Activated naive CD4-positive, alpha-beta T cell treated with anti-CD3 and anti-CD28 coated beads for 36 hours (primary cell): ENCODE measurements around the gene POLR2J3. TPM values are rescaled to one million over a fixed set of nuclear protein-coding genes. Genes with fewer than 3 reads are reported as not detected.
"Not testable (repeated sequence)": the region's sequence is repeated elsewhere in the genome, so short reads cannot be mapped to it uniquely, and the experiment has no call there.

Source experiments
- CTCF ChIA-PET: fragments of 350-600 bp; sonication (Branson Sonifier 250); formaldehyde crosslinking; loops from one replicate; lab custom pipeline; 2021; ENCODE audit warnings: antibody characterized with exemption; lab: Charles Lee
- DNase-seq: peaks from one replicate; pipeline ENCODE4 v3.0.0-alpha.2; 2020
- H3K27ac Mint-ChIP-seq: one replicate; pipeline ENCODE4 v1.8.0; 2021; ENCODE audit warnings: mild to moderate bottlenecking, mixed read lengths
- H3K27me3 Mint-ChIP-seq: one replicate; pipeline ENCODE4 v1.8.0; 2021; ENCODE audit warnings: low read depth, mixed read lengths
- H3K36me3 Mint-ChIP-seq: one replicate; pipeline ENCODE4 v1.8.0; 2021; ENCODE audit warnings: low read depth, mixed read lengths
- H3K4me1 Mint-ChIP-seq: one replicate; pipeline ENCODE4 v1.8.0; 2021; ENCODE audit warnings: low read depth, mixed read lengths
- H3K4me3 Mint-ChIP-seq: one replicate; pipeline ENCODE4 v1.8.0; 2021; ENCODE audit warnings: mild to moderate bottlenecking, moderate library complexity, mixed read lengths
- H3K9me3 Mint-ChIP-seq: one replicate; pipeline ENCODE4 v1.8.0; 2021; ENCODE audit warnings: mixed read lengths
- intact Hi-C: fragments of 100-400 bp; cut with micrococcal nuclease; formaldehyde crosslinking; loops from one replicate; pipeline ENCODE4 v1.15.1; 2023
- total RNA-seq, 2 experiments: library from RNA; stranded (reverse); gene quantifications; one replicate each; pipeline ENCODE4 v1.2.3, GENCODE V29; 2021

POLR2J3 gene
- total RNA-seq, 2 experiments from 2014 or later: 15.3 to 15.5 TPM

DNA sequence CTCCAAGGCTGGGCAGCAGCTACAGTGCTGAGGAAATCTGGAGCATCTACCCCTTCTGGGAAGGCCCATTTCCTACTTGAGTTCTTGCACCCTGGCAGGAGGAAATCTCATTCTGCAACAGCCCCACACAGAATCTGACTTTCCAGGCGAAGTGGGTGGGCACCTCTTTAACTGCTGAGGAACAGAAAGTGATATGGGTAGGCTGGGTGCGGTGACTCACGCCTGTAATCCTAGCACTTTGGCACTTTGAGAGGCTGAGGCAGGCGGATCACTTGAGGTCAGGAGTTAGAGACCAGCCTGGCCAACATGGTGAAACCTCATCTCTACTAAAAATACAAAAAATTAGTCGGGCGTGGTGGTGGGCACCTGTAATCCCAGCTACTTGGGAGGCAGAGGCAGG, 2.2 kb upstream of the POLR2J3 start:
- H3K27ac Mint-ChIP-seq, H3K9me3 Mint-ChIP-seq, intact Hi-C loops, CTCF ChIA-PET, H3K4me1 Mint-ChIP-seq, H3K4me3 Mint-ChIP-seq, H3K27me3 Mint-ChIP-seq, H3K36me3 Mint-ChIP-seq, DNase-seq: not testable (repeated sequence)

DNA sequence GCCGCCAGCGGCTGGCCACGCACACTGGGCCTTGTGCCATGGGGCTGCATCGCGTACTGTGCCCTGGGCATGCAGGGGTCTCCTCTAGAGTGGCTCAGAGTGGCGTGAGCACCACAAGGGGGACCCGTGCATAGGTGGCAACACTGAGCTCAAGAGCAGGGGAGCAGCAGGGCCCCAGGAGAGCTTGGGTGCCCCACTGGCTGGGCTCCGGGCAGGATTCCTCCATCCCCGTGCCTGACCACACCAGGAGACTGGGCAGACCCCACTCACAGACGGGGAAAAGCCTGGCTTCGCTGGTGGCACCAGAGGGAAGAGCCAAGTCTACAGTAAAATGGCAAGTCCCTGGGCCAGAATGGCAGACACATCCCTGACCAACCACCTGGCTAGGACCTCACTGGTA, 3.8 kb downstream of the POLR2J3 start:
- H3K4me1 Mint-ChIP-seq, DNase-seq, CTCF ChIA-PET, H3K27me3 Mint-ChIP-seq, H3K27ac Mint-ChIP-seq, intact Hi-C loops, H3K36me3 Mint-ChIP-seq, H3K9me3 Mint-ChIP-seq, H3K4me3 Mint-ChIP-seq: not testable (repeated sequence)

DNA sequence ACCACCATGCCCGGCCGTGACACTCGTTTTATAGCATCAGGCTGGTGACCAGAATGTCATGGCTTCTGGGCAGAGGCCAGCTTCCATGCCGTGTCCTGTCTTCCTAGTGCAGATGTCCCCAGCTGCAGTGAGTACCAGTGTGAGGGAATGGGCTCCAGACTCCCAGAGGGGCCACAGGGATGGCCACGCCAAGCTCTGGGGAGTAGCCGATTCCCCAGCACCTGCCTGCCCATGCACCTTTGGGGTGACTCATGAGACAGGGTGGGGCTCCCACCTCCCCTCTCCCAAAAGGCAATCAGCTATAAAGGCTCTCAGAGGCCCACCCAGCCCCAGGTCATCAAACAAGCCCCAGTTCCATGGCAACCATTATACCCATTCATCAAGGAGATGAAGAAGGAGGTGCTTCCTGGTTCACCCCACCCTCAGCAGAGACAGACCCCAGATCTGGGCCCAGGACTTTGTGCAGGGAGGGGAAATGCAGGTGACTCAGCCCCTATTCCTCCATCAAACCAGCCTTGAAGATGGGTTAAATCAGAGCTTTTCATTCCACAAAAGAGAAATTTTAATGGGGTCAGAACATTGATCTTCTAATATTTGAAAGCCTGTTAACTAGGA, 21.5 kb downstream of the POLR2J3 start, which contains the start of gene SPDYE2:
SPDYE2 (plus strand) TSS at position 419 of the 615 bp plus-strand sequence. CDS start 2,030 bp downstream, outside the sequence.
- H3K27ac Mint-ChIP-seq, H3K27me3 Mint-ChIP-seq, CTCF ChIA-PET, DNase-seq, H3K4me1 Mint-ChIP-seq, H3K9me3 Mint-ChIP-seq, H3K4me3 Mint-ChIP-seq, intact Hi-C loops, H3K36me3 Mint-ChIP-seq: not testable (repeated sequence)

DNA sequence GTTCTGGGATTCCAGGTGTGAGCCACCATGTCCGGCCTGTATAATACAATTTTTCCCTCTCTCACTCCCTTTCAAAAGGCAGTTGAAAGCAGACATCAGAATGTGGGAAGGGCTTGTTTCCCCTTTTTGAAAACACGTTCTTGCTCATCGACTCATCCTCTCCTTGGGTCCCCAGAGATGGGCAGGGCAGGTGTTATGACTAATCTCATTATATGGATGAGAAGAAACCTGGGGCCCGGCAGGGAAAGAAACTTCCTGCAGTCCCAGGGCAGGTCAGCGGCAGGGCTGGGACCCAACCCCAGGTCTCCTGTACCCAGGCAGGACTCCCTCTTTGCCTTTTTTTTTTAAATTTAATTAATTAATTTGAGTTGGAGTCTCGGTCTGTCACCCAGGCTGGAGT, 26.0 kb downstream of the POLR2J3 start:
- H3K9me3 Mint-ChIP-seq, H3K4me3 Mint-ChIP-seq, H3K4me1 Mint-ChIP-seq, DNase-seq, H3K27ac Mint-ChIP-seq, intact Hi-C loops, H3K27me3 Mint-ChIP-seq, CTCF ChIA-PET, H3K36me3 Mint-ChIP-seq: not testable (repeated sequence)

- CTCF ChIA-PET, H3K27ac Mint-ChIP-seq, intact Hi-C loops, H3K4me1 Mint-ChIP-seq, DNase-seq, H3K27me3 Mint-ChIP-seq, H3K36me3 Mint-ChIP-seq, H3K9me3 Mint-ChIP-seq, H3K4me3 Mint-ChIP-seq: not testable (repeated sequence)
Observed at GRCh38 chr7:102545288-102545687, 27.1 kb downstream of the POLR2J3 start.

DNA sequence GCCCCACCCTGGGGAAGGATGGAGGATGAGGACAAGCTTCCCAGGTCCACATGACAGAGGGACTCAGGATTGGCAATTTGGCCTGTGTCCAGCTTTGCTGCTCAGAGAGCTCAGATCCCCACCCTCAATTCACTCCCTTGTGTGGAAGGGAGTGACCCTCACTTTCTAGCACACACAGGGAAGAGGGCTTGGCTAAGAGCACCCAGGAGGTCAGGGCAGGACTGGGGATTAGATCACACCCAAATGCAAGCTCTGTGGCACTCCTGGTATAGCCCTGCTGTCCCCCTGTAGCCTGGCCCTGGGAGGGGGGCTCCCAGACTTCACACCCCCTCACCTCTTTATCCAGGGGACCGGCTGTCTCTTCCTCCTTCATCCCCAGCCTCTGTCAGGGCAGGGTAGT, 28.0 kb downstream of the POLR2J3 start:
- H3K27me3 Mint-ChIP-seq, H3K4me1 Mint-ChIP-seq, DNase-seq, H3K4me3 Mint-ChIP-seq, H3K9me3 Mint-ChIP-seq, intact Hi-C loops, H3K36me3 Mint-ChIP-seq, H3K27ac Mint-ChIP-seq, CTCF ChIA-PET: not testable (repeated sequence)

DNA sequence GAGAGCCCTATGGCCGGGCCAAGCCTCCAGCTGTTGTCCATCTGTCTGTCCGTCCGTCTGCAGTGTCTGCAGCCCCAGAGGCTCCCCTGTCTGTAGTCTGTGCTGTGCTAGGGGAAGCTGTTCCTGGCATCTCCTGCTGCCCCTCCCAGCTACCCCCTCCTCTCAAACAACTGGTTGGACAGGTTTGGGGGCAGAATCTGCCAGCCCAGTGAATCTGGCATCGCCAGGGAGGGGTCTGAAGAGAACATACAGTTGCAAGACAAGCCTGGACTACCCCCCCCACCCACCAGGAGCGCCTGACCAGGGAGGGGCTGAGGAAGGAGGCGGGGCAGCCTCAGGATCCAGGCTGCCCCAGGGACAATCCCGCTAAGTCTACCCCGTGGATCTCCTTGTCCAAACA, 28.8 kb downstream of the POLR2J3 start, which contains the start of gene UPK3BL2:
UPK3BL2 (minus strand) TSS at position 101 of the 400 bp plus-strand sequence; CDS start at position 41, 60 bp downstream.
- DNase-seq, H3K36me3 Mint-ChIP-seq, H3K4me3 Mint-ChIP-seq, H3K4me1 Mint-ChIP-seq, CTCF ChIA-PET, intact Hi-C loops, H3K27me3 Mint-ChIP-seq, H3K9me3 Mint-ChIP-seq, H3K27ac Mint-ChIP-seq: not testable (repeated sequence)

DNA sequence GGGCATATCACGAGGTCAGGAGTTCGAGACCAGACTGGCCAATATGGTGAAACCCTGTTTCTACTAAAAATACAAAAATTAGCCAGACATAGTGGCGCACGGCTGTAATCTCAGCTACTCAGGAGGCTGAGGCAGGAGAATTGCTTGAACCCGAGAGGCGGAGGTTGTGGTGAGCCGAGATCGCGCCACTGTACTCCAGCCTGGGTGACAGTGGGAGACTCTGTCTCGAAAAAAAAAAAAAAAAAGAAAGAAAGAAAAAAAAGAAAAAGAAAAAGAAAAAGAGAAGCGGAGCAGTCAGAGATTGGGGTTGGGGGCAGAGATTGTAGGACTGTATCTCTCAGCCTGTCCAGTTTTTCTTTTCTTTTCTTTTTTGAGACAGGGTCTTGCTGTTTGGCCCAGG, 29.6 kb downstream of the POLR2J3 start:
- H3K27me3 Mint-ChIP-seq, CTCF ChIA-PET, H3K4me1 Mint-ChIP-seq, H3K27ac Mint-ChIP-seq, intact Hi-C loops, DNase-seq, H3K36me3 Mint-ChIP-seq, H3K9me3 Mint-ChIP-seq, H3K4me3 Mint-ChIP-seq: not testable (repeated sequence)

DNA sequence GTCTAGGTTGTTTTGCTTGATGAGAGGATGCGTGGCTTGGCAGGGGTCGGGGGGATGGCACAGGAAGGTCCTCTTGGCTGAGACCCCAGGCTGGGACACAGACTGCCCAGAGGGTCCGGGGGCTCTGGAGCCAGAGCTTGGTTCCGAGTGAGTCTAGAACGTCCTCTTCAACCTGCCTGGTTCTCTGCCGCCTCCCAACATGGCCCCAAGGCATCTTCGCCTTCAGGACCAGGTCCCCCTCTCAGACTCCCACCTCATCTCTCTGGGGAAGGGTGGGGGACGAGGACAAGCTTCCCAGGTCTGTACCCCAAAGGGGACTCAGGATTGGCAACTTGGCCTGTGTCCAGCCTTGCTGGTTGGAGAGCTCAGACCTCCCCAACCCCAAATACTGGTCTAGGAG, 30.3 kb downstream of the POLR2J3 start:
- H3K27ac Mint-ChIP-seq, H3K9me3 Mint-ChIP-seq, H3K36me3 Mint-ChIP-seq, CTCF ChIA-PET, DNase-seq, H3K4me1 Mint-ChIP-seq, H3K27me3 Mint-ChIP-seq, H3K4me3 Mint-ChIP-seq, intact Hi-C loops: not testable (repeated sequence)

DNA sequence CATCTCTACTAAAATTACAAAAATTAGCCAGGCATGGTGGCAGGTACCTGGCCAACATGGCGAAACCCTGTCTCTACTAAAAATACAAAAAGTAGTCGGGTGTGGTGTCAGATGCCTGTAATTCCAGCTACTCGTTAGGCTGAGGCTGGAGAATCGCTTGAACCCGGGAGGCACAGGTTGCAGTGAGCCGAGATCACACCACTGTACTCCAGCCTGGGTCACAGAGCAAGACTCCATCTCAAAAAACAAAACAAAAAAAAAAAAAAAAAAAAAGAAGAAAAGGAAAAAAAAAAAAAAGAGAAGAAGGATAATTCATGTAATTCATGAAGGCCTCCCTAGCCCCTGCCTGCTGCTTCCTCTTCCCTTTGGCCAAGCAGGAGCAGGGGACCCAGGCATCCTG, 31.8 kb downstream of the POLR2J3 start:
- CTCF ChIA-PET, H3K27me3 Mint-ChIP-seq: not testable (repeated sequence)

DNA sequence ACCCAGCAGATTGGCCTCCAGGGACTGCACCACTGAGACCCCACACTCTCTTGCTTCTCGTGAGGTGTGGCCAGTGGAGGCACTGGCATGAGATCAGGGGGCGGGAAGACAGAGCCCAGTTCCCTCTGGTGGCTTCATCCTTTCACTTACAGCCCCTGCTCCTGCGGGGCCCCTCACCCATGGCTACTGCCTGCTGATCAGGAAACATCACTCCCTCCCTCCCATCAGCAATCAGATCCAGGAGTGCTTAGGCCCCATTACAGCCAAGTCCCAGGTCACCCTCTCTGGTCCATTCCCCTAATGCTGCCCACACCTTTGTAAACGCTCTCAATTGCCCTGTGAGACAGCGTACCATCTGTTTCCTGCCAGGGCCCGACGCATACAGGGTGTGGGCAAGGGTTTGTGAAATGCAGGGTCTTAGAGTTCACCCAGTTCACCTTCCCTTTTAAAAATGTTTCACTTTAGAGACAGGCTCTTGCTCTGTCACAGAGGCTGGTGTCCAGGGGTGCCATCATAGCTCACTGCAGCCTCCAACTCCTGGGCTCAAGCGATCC, 37.2 kb downstream of the POLR2J3 start:
- DNase-seq, H3K4me3 Mint-ChIP-seq, H3K4me1 Mint-ChIP-seq, H3K9me3 Mint-ChIP-seq, intact Hi-C loops, H3K27ac Mint-ChIP-seq, H3K27me3 Mint-ChIP-seq, H3K36me3 Mint-ChIP-seq, CTCF ChIA-PET: not testable (repeated sequence)

More for the DNA sequence above, 31.8 kb downstream of the POLR2J3 start:
- H3K9me3 Mint-ChIP-seq, H3K36me3 Mint-ChIP-seq, H3K4me3 Mint-ChIP-seq, DNase-seq, intact Hi-C loops, H3K27ac Mint-ChIP-seq, H3K4me1 Mint-ChIP-seq: not testable (repeated sequence)

GRCh38 chr7:102532127-102532526, 40.3 kb downstream of the POLR2J3 start:
- DNase-seq, intact Hi-C loops, CTCF ChIA-PET, H3K9me3 Mint-ChIP-seq, H3K4me1 Mint-ChIP-seq, H3K36me3 Mint-ChIP-seq, H3K27me3 Mint-ChIP-seq, H3K4me3 Mint-ChIP-seq, H3K27ac Mint-ChIP-seq: not testable (repeated sequence)

GRCh38 chr7:102531583-102531982, 40.8 kb downstream of the POLR2J3 start:
- DNase-seq, H3K36me3 Mint-ChIP-seq, intact Hi-C loops, CTCF ChIA-PET, H3K27me3 Mint-ChIP-seq, H3K9me3 Mint-ChIP-seq, H3K4me1 Mint-ChIP-seq, H3K27ac Mint-ChIP-seq, H3K4me3 Mint-ChIP-seq: not testable (repeated sequence)
